Fibroblast of skin of right quadriceps (primary cell): ENCODE data around the gene LILRA6.
"Not testable (repeated sequence)": the region's sequence is repeated elsewhere in the genome, so short reads cannot be mapped to it uniquely, and the experiment has no call there.

ENCODE experiments used
- DNase-seq: peaks from one replicate; pipeline ENCODE4 v3.0.0-alpha.2; 2013

The LILRA6 gene

GRCh38 chr19:54206030-54206830, 36.4 kb downstream of the LILRA6 start:
- DNase-seq = no peak

DNA sequence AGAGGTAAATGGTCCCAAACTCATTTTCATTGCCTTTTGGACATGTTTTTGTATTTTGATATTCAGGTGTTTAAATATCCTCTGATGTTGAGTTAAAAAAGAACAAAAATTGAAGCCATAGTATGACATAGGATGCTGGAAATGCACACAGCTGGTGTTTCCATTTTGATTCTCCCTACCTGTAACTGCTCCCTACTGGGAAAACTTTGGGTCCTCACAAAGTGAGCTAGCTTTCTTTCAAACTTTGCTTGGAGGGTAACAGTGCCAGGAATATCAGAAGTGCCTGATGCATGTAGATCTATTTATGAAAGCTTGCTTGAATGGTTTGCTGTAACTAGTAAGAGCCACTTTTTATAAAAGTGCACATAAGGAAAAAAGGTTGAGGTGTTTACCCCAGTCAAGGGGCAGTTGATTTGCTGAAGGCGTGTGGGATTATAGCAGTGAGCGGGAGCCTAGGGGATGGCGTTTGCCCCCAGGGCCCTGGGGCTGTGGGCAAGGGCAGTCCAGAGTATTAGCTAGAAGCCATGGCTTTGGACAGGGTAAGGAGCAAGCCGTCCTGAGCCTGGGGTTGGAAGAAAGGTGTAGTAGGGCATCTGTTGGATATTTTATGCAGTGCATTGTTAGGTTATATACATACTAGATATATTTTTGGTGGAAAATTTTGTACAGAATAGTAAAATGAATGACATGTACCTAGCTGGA, 37.7 kb downstream of the LILRA6 start:
- DNase-seq = no peak

DNA sequence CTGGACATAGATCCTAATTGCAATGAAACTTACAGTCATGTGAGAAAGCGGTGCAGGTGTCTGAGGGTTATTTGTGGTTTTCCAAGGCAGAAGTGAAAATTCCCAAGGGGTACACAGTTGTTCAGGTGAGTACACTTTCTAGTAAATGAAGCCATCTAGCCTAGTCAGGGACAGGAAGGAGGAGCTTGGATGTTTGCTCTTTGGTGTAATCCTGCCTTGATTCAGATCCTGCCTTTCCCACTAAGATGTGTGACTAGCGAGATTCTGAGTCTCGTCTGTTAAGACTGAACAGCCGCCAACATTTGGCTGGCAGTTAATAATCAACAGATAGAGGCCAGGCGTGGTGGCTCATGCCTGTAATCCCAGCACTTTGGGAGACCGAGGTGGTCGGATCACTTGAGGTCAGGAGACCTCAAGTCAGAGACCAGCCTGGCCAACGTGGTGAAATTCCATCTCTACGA, 39.4 kb downstream of the LILRA6 start:
- DNase-seq = no peak

DNA sequence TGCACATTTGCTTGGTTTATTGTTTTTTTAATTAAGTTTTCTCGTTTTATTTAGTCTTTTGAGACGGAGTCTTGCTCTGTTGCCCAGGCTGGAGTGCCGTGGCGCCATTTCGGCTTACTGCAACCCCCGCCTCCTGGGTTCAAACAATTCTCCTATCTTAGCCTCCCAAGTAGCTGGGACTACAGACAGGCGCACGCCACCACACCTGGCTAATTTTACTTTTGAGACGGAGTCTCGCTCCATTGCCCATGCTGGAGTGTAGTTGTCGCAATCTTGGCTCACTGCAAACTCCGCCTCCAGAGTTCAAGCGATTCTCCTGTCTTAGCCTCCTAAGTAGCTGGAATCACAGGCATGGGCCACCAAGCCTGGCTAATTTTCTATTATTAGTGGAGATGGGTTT, 40.6 kb downstream of the LILRA6 start:
- no peak for DNase-seq

DNA sequence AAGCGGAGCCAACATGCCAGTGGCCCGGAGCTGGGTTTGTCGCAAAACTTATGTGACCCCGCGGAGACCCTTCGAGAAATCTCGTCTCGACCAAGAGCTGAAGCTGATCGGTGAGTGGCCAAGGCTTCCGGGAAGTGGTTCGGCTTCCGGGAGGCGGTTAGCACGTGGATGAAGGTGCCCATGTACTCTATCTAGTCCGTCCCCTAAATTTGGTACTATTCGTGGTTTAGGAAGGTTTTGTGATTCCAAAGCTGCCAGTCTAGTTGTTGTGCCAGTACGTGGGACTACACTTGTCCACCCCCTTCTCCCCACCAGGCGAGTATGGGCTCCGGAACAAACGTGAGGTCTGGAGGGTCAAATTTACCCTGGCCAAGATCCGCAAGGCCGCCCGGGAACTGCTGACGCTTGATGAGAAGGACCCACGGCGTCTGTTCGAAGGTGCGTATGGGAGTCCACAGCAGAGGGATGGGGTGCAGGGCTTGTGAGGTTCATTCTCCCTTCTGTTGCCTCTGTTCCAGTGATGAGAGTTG, 41.4 kb downstream of the LILRA6 start:
- DNase-seq = no peak

DNA sequence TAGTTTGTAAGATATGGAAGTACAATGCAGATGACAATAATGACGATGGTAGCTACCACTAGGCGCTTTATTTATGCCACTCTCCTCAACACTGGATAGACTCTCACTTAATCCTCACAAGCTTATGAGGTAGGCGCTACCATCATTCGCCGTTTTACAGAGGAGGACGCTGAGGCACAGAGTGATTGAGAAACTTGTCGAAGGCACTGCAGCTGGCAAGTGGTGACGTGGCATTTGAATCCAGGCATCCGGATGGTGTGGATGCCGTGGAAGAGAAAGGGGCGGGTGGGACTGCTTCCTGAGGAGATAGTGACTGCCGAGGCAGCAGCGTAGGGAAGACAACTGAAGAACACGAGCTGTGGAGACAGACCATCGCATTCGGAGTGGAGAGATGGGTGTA, 43.2 kb downstream of the LILRA6 start:
- no peak for DNase-seq

DNA sequence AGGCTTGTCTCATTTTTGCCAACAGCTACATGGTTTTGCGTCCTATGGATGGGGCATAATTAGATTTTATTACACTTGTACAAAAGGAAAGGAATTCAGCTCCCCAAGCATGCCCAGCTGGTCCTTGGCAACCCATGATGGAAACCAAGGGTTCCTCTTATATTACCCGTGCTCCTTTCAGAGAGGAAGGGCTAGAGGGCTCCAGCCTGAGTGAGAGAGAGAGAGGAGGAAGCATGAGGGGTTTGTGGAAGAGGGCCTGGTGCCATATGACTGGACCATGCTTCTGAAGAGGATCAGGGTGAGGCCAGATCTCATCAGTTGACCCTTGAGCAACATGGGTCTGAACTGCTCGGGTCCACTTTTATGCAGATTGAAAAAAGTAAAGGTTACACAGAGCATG, 45.5 kb downstream of the LILRA6 start:
- DNase-seq = no peak

- DNase-seq = no peak
Measured at GRCh38 chr19:54196536-54196935, 46.1 kb downstream of the LILRA6 start.

GRCh38 chr19:54194463-54194862, 48.1 kb downstream of the LILRA6 start:
- DNase-seq = not testable (repeated sequence)

GRCh38 chr19:54193011-54193410, 49.6 kb downstream of the LILRA6 start:
- DNase-seq = no peak

DNA sequence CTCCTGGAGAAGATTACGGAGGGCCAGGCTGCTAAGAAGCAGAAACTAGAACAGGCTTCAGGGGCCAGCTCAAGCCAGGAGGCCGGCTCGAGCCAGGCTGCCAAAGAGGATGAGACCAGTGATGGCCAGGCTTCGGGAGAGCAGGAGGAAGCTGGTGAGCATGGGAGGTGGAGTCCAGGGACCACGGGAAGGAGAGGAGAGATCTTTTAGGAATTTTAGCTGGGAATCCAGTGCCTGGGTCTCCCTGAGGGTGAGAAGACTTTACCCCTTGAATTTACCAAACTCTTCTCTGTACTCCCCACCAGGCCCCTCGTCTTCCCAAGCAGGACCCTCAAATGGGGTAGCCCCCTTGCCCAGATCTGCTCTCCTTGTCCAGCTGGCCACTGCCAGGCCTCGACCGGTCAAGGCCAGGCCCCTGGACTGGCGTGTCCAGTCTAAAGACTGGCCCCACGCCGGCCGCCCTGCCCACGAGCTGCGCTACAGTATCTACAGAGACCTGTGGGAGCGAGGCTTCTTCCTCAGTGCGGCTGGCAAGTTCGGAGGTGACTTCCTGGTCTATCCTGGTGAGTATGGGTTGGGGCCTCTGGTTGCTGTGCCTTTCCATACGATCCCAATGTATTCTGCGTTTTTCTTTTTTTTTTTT, 50.7 kb downstream of the LILRA6 start:
- no peak for DNase-seq

- DNase-seq = no peak
Measured at GRCh38 chr19:54191011-54191810, 51.4 kb downstream of the LILRA6 start, which contains the start of gene TSEN34. TSS of gene TSEN34 (plus strand) at chr19:54191308. CDS start at chr19:54191365, 57 bp downstream.

- DNase-seq = peak; percentile 99
Measured at GRCh38 chr19:54190503-54191010, 52.0 kb downstream of the LILRA6 start.

DNA sequence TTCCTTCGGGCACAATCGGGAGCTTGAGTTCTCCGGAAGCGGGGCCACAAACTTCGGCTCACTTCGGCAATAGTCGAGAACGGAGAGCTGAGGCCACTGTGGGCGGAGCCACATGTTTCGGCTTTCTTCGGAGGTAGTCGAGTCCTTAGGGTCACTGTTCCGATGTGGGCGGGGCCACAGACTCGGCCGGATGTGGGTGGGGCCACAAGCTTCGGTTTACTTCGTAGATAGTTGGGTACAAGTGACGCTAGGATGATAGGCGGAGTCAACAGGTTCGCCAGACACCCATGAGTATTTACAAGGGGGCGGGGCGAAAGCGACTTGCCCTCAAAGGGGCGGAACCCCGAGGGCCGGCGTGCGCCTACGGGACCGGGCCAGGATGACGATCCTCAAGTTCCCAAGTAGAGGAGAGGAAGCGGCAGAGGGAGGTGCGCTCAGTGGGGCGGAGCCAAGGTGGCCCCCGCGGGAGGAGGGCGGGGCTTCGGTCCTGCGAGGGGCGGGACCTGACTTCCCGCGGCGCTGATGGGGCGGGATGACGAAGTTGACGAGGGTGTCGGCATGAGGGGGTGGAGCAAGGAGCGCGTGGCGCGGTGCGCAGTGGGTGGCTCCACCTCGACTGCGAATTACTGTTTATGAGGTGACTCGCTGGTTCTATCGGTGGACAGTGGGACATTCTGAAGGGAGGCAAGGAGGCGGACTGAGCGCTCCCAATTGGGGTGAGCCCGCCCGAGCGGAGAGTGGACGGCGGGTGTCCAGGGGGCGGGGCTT, 52.7 kb downstream of the LILRA6 start:
- peak; percentile 100 for DNase-seq

DNA sequence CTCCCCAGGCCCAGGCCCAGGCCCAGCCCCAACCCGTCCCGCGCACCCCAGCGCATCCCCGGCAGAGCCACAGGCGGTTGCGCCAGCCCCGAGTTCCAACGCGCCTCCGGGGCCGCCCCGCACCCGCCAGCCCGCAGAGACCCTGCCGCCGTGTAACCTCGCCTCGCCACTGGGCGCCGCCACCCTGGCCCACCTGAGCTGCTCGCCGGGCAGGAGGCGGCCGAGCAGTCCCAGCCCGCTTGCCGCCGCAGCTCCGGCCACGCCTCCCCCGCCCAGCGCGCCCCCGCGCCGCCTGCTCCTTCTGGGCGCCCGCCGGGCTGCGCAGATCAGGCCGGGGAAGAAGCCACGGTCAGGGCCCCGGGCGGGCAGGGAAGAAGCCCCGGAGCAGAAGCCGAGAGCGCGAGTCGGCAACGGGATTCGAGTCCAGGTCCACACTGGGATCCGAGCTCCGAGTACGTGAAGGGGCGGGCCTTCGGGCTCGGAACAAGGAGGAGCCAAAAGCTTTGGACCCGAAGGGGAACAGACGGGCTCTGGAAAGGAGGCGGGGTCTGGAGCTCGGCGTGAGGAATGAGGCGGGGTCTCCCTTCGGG, 53.4 kb downstream of the LILRA6 start, which contains the start of gene MBOAT7:
Gene MBOAT7, minus strand, starts transcription at position 436 of the 590 bp plus-strand sequence. CDS start 1,072 bp downstream, outside the sequence.
- DNase-seq = no peak

- peak; percentile 60 for DNase-seq
Measured at GRCh38 chr19:54188215-54188871, 54.2 kb downstream of the LILRA6 start.

DNA sequence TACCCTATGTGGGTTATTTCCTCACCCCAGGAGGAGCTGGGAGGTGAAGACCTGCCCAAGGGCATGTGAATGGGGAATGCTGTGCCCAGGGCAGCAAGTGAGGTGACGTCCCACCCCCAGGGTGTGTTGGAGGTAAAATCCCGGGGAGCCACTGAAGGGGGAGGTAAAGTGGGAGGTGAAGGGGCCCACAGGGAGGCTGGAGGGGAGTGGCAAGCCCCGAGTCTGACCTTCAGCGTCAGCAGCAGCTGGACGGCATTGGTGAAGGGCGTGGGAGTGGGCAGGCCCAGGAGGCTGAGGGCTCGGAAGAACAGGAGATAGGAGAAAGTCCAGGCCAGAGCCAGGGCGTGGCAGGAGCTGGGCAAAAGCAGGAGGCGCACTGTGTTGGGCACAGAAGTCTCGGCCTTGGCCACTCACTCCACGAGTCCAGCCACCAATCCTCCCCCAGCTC, 55.6 kb downstream of the LILRA6 start:
- no peak for DNase-seq
